Frontal cortex (tissue), 4 donors: Measurements from ENCODE around the gene SLCO3A1. TPM values are rescaled to one million over a fixed set of nuclear protein-coding genes. Genes with fewer than 3 reads are reported as not detected.
"Not testable (repeated sequence)": the region's sequence is repeated elsewhere in the genome, so short reads cannot be mapped to it uniquely, and the experiment has no call there.

Experiments used
- DNase-seq, 2 donors: peaks; one replicate each; pipeline ENCODE4 v3.0.0; 2012; ENCODE audit warnings: low spot score in 2 of 2
- FAIRE-seq: peaks from 2 replicates; lab custom pipeline; 2012; peaks lifted over from hg19 to GRCh38; lab: Jason Lieb, UNC
- total RNA-seq: library from RNA; depleted of rRNA; stranded (reverse); fragments of >200 nt; gene quantifications from one replicate; pipeline ENCODE4 v1.2.3, GENCODE V29; 2014
- donor health status: control.
- donor health status: control.
- donor health status: control.

Gene SLCO3A1
- total RNA-seq, 1 donor from 2014 or later = 9.8 TPM

DNA sequence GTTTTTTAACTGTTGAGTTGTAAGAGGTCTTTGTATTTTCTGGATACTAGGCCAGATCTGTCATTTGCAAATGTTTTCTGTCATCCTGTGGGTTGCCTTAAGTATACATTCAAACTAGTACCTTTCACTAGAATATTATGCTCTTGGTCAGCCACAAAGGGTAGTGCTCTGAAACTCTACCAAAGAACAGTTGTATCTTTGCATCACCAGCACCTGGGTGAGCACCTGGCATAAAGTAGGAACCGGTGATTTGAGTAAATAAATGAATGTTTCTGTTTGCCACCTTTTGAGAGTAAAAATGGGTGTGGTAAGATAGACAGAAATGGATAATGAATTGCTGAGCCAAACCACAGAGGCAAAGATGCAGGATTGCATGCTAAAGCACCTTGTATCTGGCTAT, 98.7 kb downstream of the SLCO3A1 start:
- FAIRE-seq = no peak

DNA sequence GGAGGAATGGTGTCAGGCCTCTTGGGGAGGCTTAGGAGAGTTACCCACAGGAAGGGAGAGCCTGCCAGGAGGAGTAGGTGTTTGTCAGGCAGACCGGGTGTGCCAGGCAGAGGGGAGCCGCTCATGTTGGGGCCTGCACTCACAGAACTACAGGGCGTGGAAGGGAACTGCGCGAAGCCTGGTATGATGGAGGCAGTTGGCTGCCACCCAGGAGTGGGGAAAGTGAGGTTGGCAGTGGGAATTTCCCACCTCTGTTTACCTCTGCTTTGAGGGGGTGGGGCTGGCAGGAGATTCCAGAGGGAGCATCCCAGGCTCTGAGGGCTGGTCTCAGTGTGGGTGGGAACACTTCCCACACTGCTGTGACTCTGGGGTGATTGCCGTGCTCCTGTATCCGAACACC, 99.9 kb downstream of the SLCO3A1 start:
- no peak for DNase-seq
- FAIRE-seq = no peak

More for the DNA sequence above, 98.7 kb downstream of the SLCO3A1 start:
- no peak for DNase-seq

DNA sequence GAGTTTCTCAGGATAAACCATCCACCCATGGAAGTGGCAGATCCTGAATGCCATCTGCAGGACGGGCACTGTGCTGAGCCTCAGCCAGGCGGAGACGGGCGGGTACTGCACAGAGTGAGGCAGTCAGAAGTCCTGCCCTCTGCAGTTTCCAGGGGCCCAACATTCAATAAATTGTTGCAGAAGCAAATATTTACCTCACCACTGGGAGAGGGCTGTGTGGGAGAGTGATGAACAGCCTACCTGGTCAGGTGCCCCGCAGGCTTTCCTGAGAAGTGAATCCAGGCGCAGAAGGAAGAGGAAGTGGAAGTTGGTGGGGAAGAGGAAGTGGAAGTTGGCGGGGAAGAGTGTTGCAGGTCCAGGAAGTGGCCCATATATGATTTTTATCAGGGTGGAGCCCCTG, 100.8 kb downstream of the SLCO3A1 start:
- DNase-seq = no peak
- FAIRE-seq = no peak

DNA sequence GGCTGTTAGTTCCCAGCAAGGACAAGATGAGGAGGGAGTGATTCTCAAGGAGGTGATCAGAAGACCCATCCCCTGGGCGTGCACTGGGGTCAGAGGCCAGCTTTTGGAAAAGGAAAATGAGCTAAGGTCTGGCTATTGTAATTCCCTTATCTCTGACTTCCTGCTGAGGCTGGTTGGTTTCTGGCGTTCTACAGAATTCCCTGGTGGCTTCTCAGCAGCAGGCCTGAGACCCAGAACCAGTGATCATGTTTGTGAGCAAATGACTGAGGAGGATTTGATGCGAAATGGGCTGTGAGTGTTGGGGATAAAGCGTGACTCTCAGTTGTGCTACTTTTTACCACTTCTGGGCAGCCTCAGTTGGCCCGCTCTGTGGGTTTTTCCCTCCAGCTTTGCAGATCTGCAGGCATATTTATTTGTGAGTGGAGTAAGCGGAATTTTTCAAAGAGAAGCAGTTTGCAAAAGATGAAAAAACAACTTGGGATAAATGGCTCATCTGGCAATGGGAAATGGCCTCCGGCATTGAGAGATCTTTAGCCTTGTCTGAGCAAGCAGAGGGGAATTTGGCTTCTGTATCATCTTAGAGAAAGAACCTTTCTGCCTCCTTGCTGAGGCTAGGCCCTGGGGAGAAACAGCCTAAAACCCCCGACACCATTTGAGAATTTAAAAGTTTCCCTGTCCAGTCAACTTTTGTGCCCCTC, 102.7 kb downstream of the SLCO3A1 start:
- DNase-seq (no peak), FAIRE-seq (no peak)

DNA sequence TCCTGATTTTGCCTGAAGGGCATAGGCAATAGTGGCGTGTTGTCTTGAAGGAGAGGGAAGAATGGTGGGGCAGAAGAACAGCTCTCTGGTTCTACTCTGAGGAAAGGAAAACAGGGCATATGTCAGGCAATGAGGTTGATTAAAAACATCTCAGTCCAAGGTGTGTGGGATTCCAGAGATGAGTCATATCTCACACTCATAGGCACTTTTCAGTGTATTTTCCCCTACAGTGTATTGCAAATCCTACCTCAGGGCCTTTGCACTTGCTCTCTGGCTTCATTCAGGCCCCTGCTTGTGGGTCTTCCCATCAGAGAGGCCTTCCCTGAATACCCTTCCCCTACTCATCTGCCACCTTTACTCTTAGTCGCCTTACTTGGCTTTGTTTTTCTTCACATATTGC, 107.8 kb downstream of the SLCO3A1 start:
- no peak for DNase-seq
- no peak for FAIRE-seq

DNA sequence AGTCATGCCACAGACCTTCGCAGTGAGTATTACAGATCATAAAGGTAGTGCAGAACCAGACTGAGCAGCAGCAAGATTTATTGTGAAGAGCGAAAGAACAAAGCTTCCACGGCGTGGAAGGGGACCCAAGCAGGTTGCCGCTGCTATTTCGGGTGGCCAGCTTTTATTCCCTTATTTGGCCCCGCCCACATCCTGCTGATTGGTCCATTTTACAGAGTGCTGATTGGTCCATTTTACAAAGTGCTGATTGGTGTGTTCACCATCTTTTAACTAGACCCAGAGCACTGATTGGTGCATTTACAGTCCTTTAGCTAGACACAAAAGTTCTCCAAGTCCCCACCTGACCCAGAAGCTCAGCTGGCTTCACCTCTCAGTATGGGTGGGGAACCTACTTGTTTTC, 110.2 kb downstream of the SLCO3A1 start:
- FAIRE-seq, DNase-seq: not testable (repeated sequence)

DNA sequence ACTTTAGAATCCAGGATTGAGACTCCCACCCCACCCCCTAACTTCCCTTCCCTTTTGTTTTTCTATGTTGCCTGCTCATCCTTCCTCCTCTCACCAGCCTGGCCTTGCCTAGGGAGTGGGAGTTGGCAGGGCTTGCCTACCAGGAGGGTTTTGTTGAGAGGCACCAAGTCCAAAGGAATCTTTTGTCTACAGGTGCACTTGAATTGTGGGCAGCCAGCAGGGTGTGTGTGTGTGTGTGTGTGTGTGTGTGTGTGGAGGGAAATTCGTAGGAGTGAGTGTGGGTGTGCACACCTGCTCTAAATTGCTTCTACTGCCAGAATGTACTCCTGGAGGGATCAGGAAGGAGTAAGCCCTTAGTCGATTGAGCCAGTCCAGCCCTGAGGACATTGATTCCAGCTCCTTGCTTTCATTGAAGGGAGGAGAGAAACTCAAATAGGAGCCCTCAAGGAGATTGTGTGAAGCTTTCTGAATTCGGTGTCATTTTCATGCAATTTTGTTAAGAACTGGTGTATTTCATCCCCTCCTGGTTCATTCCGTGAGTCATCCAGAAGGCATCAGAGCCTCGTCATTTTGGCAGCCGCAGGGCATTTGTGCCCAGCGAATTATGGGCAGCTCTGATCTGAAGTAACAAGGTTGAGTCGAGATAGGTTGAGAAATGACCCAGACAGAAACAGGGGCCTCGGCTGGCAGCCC, 112.1 kb downstream of the SLCO3A1 start:
- FAIRE-seq = no peak
- DNase-seq = no peak

DNA sequence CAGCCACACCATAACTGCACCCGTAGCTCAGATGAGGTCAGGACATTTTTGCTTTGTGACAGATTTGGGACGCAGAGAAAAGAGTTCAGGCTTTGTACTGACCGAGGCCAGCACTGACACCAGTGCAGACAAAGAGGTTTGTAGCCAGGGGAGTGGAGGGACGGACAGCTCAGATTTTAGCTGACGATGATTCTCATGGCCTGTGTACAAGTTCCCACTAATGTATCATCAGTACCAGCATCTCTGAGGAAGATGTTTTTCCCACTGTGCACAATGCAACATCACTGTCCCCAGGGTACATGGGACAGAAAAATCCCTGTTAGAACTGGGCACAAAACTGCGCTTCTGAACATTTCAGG, 112.7 kb downstream of the SLCO3A1 start:
- no peak for FAIRE-seq
- no peak for DNase-seq

DNA sequence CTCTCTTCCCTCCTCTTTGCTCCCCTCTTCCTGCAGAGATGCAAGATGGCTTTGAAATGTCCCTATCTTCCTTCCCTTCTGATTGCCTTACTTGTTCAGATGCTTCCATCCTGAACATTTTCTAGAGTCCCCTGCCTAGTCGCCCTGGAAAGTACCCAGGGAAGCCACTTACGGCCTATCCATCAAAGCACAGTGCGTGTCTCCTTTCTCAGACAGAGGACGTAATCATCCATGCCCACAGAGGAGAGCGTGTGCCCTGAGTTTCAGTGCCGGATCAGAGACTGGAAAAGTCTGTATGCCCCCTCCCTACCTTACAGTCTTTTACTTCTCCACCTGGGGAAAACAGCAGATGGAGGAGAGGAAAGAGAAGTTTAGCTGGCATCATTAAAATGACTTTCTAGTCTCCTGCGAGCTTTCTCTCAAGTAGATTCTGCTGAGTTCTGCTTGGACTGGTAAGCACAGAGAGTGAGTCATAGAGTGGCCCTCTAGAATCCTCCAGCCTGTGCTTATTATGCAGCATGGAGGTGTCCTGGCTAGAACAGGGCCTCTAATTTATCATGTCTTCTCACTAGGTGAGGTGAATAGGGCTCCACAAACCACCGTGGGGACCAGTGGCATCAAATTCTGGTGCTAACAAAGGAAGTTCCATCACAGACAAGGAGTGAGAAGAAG, 114.6 kb downstream of the SLCO3A1 start:
- DNase-seq = no peak
- no peak for FAIRE-seq

DNA sequence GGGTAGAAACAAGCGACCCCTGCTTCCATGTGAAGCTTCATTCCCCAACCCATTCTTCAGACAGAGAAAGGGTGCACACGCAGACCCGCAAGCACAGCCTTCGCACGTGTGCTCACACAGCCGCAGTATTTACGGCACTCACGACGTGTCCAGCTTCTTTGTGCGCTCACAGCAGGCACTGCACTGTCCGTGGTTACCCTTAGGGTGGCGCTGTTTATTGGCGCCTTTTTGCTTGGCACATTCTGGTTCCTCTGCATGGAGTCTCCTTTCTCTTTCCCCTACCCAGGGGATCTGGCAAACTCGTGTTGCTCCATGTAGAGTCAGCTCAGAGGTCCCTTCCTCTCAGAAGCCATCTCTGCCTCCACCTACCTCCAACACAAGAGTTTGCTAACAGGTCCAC, 115.1 kb downstream of the SLCO3A1 start:
- FAIRE-seq = no peak

DNA sequence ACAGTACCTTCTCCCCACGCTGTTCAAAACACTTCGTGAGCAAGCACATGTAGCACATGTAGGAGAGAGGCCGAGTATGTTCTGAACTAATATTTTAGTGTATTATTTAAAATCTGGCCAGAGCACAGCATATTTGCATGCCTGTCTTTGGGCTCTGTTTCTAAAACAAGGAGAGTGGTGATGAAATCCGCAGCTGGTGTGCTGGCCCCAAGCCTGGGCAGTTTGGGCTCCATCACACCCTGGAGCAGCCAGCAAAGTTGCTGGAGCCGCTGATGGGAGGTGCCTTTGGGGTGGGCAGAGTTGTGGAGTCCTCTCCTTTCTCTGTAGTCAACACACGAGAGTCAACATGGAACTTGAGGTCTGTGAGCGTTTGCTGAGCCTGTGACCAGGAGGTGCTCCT, 116.6 kb downstream of the SLCO3A1 start:
- no peak for FAIRE-seq
- DNase-seq = no peak

More for the DNA sequence above, 115.1 kb downstream of the SLCO3A1 start:
- DNase-seq = no peak

DNA sequence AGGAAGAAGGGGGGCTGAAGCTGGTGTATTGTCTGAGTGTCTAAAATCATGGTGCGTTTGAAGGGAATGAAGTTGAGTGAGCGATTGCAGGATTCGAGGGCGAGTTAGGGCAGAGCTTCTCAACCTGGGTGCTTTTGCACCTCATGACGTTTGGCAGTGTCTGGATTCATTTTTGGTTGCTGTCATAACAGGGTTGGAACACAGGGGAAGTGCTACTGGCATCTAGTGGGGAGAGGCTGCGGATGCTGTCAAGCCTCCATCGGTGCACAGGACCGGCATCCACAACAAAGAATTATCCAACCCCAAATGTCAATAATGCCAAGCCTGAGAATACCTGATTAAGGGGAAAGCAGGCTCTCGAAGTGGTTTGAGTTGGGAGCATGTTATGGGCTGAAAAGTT, 120.0 kb downstream of the SLCO3A1 start:
- no peak for DNase-seq
- no peak for FAIRE-seq

DNA sequence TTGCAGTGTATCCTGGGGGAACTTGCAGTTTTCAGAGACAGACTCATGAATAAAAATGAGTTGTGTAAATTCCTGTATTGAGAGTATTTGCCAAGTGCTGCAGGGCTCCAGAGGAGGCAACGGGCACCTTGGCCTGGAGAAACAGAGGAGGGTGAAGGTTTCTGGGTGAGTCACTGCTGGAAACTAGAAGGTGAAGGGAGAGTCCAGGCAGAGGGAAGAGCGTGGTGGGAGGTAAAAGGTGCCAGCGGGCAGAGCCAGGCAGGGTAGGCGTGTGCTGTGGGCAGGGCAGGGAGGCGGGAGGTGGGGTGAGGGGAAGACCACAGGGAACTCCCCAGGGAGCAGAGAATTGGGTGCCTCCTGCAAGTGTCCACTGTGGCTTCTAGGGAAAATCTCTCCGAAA, 120.8 kb downstream of the SLCO3A1 start:
- FAIRE-seq (no peak), DNase-seq (no peak)

DNA sequence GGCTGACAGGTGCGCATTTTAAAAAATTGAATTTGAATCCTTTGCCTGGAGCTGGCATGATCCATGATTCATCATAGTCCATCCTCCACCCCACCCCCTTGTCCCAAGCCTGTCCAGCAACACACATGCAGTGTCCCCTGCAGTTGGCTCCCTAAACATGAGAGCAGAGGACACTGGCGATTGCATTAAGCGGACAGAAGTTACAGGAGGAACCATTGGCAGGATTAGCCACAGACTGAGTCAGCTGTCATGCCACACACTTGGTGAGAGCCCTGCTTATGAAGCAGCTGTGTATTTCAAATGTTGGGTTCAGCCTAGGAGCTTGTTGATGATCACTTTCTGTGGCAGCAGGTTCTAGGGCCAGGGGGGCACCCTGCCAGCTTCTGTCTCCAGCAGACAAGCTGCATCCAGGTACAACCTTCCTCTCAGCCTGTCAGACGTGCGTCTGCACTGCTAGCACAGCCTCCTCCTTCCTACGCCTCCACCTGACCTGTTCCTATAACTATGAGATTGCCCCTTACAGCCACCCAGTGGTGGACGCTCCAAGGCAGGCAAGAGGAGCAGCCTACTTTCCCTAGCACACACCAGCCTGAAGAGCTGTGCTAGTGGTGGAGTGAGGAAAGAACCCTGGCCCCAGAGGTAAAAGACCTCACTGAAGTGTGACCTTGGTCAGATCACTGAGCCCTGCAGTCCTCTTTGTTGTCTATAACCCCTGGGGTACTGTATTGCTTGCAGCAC, 121.9 kb downstream of the SLCO3A1 start:
- FAIRE-seq = no peak

DNA sequence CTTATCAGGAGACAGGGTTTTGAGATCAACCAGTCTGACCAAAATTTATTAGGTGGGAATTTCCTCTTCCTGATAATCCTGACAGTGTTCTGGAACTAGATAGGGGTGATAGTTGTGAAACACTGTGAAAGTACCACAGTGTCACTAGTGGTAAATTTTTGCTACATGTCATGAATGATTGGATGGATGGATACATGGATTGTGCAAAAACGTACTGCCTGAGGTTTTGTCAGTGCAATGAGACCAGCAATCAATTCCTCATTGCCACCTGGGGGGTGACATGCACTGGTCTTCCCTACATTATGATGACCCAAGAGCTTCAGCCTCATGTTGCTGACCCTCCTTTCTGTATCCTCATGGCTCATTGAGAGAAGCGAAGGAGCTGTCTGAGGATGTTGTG, 123.5 kb downstream of the SLCO3A1 start:
- DNase-seq = no peak
- FAIRE-seq = no peak

More for the DNA sequence above, 121.9 kb downstream of the SLCO3A1 start:
- DNase-seq = no peak

DNA sequence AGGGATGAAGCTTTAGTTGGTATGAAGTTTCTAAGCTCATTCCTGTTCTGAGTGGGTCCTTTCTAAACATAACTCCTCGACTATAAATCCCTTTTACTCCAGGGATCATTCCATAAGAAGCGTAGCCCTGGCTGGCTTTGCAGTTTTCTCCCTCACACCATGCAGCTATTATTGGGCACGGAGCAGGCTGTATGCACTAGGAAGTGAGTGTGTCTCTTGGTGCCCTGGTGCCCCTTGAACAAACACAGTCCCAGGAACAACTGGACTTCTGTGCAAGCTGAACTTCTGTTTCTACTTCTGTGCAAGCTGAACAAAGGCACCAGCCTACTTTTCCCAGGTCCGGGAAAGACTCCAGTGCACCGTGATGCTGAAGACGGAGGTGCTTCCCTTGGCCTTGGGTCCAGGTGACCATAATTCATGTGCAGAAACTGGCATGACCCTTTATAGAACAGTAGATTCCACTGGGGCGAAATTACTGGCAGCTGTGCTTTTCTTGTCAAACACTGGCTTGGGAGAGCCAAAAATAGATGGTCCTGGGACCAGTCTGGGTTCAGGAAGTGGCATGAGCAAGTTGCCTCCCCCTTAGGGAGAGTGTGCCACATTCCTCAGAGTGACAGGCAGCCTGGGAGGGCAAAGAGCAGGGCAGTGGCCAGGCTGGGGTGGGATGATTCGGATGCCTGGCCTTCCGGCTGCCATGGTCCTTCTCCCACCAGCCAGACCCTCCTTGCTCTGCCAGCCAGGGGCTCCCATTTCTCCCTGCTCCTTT, 127.2 kb downstream of the SLCO3A1 start:
- FAIRE-seq (no peak), DNase-seq (no peak)

DNA sequence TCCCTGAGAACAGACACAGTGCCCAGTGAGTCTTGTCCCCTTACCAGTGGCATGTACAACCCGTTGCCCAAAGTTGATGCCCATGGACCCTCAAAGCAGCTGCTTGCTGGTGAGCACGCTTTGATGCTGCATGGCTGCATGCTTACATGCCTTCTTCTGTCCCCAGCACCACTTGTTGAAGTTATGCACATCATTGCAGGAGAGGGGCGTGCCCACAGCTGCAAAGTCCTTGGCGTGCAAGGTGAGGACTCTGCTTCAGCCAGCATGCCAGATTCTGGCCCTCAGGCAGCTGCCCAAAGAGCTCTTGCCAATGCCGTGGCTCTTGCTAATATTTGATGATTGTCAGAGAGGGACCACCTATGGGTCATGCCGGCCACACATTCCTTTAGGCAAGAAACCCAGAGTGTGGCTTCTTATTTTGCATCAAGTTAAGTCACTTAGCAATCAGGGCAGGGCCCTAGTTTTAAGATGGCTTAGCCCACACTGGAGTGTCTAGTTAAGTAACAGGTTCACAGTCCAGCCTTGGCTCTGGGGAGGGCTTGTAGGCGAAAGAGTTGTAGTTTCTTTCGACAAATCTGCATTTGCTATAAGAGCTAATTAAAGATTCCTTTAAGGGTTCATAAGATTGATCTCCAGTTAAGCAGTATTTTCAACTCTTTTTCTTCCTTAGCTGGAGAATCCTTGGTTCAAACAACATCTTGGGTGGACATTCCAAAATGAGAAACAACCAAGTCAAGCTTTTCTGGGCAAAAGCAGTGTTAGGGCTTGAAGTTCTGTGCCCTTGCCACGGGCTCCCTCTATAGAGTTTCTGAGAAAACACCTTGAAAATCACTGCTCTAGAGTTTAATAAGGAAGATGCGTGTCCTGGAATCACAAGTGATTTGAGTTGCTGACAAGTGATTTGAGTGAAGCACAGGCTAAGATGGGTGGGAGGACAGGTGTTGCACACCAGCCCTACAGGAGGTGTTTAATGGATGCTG, 128.6 kb downstream of the SLCO3A1 start:
- no peak for DNase-seq
- no peak for FAIRE-seq

DNA sequence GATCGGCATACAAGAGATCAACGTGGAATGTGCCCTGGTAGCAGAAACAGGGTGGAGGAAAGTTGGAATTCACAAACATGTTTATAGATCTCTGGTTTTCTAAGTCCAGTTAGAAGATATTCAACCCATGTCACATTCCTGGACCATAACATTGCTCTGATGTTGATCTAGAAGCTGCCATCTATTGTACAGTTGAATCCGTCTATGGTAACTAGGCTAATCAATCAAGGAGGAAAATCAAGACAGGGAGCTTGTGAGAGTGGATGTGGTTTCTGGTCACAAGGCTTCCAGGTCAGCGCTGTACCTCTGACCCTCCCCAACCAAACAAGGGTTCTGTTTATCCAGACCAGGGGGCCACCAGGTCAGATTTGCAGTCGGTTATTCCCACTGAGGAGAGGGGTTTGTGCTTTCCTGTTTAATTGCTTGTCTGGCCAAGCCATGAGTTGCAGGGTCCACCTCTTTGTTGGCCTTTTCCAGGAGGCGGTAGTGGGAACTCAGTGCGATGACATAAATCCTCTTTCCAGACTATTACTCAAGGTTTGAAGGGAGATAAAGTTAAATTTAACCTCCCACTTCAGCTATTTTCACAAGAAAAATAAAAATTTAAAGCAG, 130.3 kb downstream of the SLCO3A1 start:
- DNase-seq (no peak), FAIRE-seq (no peak)
